ENCODE data around the gene RCAN1. TPM values are rescaled to one million over a fixed set of nuclear protein-coding genes. Genes with fewer than 3 reads are reported as not detected.

The RCAN1 gene
- total RNA-seq, 1 experiment from 2014 or later: 9.7 TPM

- Histone ChIP-seq H3K79me2 (ENCODE audit: insufficient read depth, low read length) (no peaks in the 10 kb centered on the region), H3K9me3 (ENCODE audit: control insufficient read depth in 1 of 2, insufficient read depth in 1 of 2, low read depth in 1 of 2, low read length in 2 of 2) (peaks cover 0 to 4% of the 10 kb centered on the region in 2 experiments; a peak in 1 of 4 replicates), H3K36me3 (ENCODE audit: control insufficient read depth in 1 of 2, insufficient read depth in 2 of 2, low read length in 2 of 2) (no peaks in the 10 kb centered on the region), H3K27ac (ENCODE audit: low read depth, low read length) (no peak overlapping the region), H3K4me1 (ENCODE audit: control insufficient read depth in 1 of 2, insufficient read depth in 2 of 2, low read length in 2 of 2) (no peaks in the 10 kb centered on the region), H3K4me3 (replicated peaks in 1 of 2; ENCODE audit: low read depth in 1 of 2, low read length in 2 of 2) (no peak overlapping the region), H3K9ac (ENCODE audit: low read length) (no peak overlapping the region), H3K9me2 (ENCODE audit: insufficient read depth) (no peaks in the 10 kb centered on the region), H4K20me1 (ENCODE audit: insufficient read depth) (no peaks in the 10 kb centered on the region), H2AFZ (ENCODE audit: low read depth, low read length, poor library complexity, severe bottlenecking) (no peak overlapping the region), H3K27me3 (ENCODE audit: insufficient read depth, low read length) (no peaks in the 10 kb centered on the region), H3K4me2 (ENCODE audit: low read length) (no peak overlapping the region)
- intact Hi-C loops (cut with micrococcal nuclease): no loop called here
- TF ChIP-seq CTCF (IDR thresholded peaks at IDR 0.05 in 2 of 3, conservative IDR thresholded peaks at IDR 0.05 in 1 of 3; ENCODE audit: borderline replicate concordance in 1 of 3, insufficient read depth in 1 of 3, low read depth in 2 of 3, low read length in 2 of 3): no peak
- no peak for TF ChIP-seq MAX (IDR thresholded peaks at IDR 0.05)
- no peak for TF ChIP-seq CEBPB (IDR thresholded peaks at IDR 0.05; ENCODE audit: low read depth)
- TF ChIP-seq SP1 (IDR thresholded peaks at IDR 0.05; ENCODE audit: low read depth): no peak
- no peak for TF ChIP-seq ZBTB33 (IDR thresholded peaks at IDR 0.05; ENCODE audit: extremely low read depth, insufficient replicate concordance, low read length)
- no peak for TF ChIP-seq YY1 (IDR thresholded peaks at IDR 0.05; ENCODE audit: extremely low read depth, insufficient replicate concordance, low read depth, low read length)
- no peak for TF ChIP-seq SRF (IDR thresholded peaks at IDR 0.05; ENCODE audit: low read depth)
- no peak for TF ChIP-seq ELF1 (IDR thresholded peaks at IDR 0.05; ENCODE audit: borderline replicate concordance, low read depth)
- no peak for TF ChIP-seq EGR1 (IDR thresholded peaks at IDR 0.05; ENCODE audit: low read depth)
- no peak for TF ChIP-seq RAD21 (IDR thresholded peaks at IDR 0.05; ENCODE audit: low read depth)
- TF ChIP-seq EZH2 (IDR thresholded peaks at IDR 0.05): no peak
- POLR2A ChIA-PET: no interaction called here
- ATAC-seq (no peak), DNase-seq (ENCODE audit: low read depth, low spot score) (no peak)
- RAD21 ChIA-PET (ENCODE audit: low non-redundant PET in 1 of 2, low total read pairs in 2 of 2, uncharacterized antibody in 2 of 2, unreplicated experiment in 2 of 2): no interaction called here
- no TSS peak for BruUV-seq (replicated peaks)
- CTCF ChIA-PET: no interaction called here
These were observed 46.9 kb upstream of the RCAN1 start for GRCh38 chr21:34661848-34662247.
